NK-92 treated with Interleukin-12 subunit alpha and Interleukin-12 subunit beta, amount 100 ng/mL, for 24 hours (cell line): Measurements from ENCODE around the gene SLAMF6.
"Not testable (repeated sequence)": the region's sequence is repeated elsewhere in the genome, so short reads cannot be mapped to it uniquely, and the experiment has no call there.

ENCODE experiments used
- DNase-seq: peaks from one replicate; lab custom pipeline; 2025; lab: John Stamatoyannopoulos, UW

Gene SLAMF6

GRCh38 chr1:160504651-160505050, 18.4 kb downstream of the SLAMF6 start:
- no peak for DNase-seq

GRCh38 chr1:160503087-160503486, 20.0 kb downstream of the SLAMF6 start:
- DNase-seq = no peak

- DNase-seq = no peak
Observed at GRCh38 chr1:160500321-160500990, 22.6 kb downstream of the SLAMF6 start.

GRCh38 chr1:160499631-160500030, 23.4 kb downstream of the SLAMF6 start:
- no peak for DNase-seq

- not testable (repeated sequence) for DNase-seq
Observed at GRCh38 chr1:160498301-160499065, 24.6 kb downstream of the SLAMF6 start.

- no peak for DNase-seq
Observed at GRCh38 chr1:160496334-160496733, 26.7 kb downstream of the SLAMF6 start.

- DNase-seq = no peak
Observed at GRCh38 chr1:160494620-160495019, 28.4 kb downstream of the SLAMF6 start.

- no peak for DNase-seq
Observed at GRCh38 chr1:160492617-160493016, 30.4 kb downstream of the SLAMF6 start.

GRCh38 chr1:160491981-160492380, 31.1 kb downstream of the SLAMF6 start:
- DNase-seq = no peak

- no peak for DNase-seq
Observed at GRCh38 chr1:160491017-160491416, 32.0 kb downstream of the SLAMF6 start.

- no peak for DNase-seq
Observed at GRCh38 chr1:160489513-160490261, 33.4 kb downstream of the SLAMF6 start.

GRCh38 chr1:160488347-160489058, 34.6 kb downstream of the SLAMF6 start:
- DNase-seq = no peak

GRCh38 chr1:160486453-160486852, 36.6 kb downstream of the SLAMF6 start:
- DNase-seq = no peak

GRCh38 chr1:160483505-160484185, 39.4 kb downstream of the SLAMF6 start:
- no peak for DNase-seq

GRCh38 chr1:160481979-160482596, 41.0 kb downstream of the SLAMF6 start:
- no peak for DNase-seq

- DNase-seq = not testable (repeated sequence)
Observed at GRCh38 chr1:160480781-160481180, 42.3 kb downstream of the SLAMF6 start.

- not testable (repeated sequence) for DNase-seq
Observed at GRCh38 chr1:160479091-160479490, 44.0 kb downstream of the SLAMF6 start.

GRCh38 chr1:160474392-160475242, 48.4 kb downstream of the SLAMF6 start:
- no peak for DNase-seq

GRCh38 chr1:160472112-160472511, 50.9 kb downstream of the SLAMF6 start:
- no peak for DNase-seq

GRCh38 chr1:160471253-160471652, 51.8 kb downstream of the SLAMF6 start:
- no peak for DNase-seq
